ENCODE data around the gene SRSF5. TPM values are rescaled to one million over a fixed set of nuclear protein-coding genes. Genes with fewer than 3 reads are reported as not detected.
"Not testable (repeated sequence)": the region's sequence is repeated elsewhere in the genome, so short reads cannot be mapped to it uniquely, and the experiment has no call there.

The SRSF5 gene
- polyA plus RNA-seq (ENCODE audit: insufficient read length in 4 of 4): 100 to 1,000 TPM; 523 to 618 (median 580) TPM

DNA sequence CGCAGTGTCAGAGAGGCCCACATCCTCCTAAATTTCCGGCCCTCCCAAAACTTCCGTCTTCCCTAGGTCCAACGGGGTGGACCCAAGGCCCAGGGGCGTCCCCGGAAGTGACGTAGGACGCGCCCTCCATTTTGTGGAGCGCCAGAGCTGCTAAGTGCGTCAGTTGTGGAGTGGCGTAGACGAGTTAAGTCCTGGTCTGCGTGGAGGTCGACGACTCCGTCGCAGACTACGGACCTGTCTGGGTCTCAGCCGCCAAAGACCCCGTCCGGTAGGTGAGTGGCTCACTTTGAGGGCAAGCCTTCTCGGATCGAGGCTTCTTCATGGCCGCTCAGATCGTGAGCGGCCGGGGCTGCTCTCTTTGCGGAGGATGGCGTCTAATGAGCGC lies at the start of gene SRSF5:
Gene SRSF5 (plus strand): TSS at position 159 of the 385 bp plus-strand sequence. CDS start 1,015 bp downstream, outside the sequence.
- DNase-seq (ENCODE audit: low read depth in 4 of 4, low spot score in 3 of 4): peak; percentile 95 to 98 (median 96)

DNA sequence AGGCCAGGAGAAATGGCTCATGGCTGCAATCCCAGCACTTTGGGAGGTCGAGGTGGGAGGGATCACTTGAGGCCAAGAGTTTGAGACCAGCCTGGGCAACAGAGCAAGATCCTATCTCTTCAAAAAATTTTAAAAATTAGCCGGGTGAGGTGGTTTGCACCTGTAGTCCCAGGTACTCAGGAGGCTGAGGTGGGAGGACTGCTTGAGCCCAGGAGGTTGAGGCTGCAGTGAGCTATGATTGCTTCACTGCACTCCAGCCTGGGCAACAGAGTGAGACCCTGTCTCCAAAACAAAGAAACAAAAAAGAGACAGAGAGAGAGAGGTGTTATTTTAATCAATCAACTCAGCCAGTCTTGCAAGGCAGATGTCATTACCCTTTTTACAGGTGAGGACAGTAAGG lies 48.3 kb upstream of the SRSF5 start:
- not testable (repeated sequence) for DNase-seq (ENCODE audit: low read depth in 4 of 4, low spot score in 3 of 4)

DNA sequence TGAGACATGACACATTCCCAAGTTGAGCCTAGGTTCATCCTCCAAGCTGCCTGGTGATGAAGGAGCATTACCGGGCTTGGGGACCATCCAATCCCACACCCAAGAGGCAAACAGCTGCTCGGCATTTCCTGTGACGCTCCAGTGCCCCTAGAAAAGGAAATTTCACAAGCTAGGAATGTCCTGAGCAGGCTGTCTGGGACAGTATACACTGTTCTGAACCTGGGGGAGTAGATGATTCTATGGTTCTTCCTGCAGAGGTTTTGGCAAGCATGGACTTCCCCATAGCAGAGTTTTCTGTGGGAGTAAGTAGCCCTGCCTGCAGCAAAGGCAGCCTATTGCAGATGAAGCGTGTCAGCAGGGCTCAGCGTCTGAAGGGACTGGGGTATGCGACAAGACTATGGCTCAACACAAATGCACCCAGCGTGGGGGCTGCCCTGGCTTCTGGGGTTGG lies 47.4 kb upstream of the SRSF5 start:
- no peak for DNase-seq (ENCODE audit: low read depth in 4 of 4, low spot score in 3 of 4)

DNA sequence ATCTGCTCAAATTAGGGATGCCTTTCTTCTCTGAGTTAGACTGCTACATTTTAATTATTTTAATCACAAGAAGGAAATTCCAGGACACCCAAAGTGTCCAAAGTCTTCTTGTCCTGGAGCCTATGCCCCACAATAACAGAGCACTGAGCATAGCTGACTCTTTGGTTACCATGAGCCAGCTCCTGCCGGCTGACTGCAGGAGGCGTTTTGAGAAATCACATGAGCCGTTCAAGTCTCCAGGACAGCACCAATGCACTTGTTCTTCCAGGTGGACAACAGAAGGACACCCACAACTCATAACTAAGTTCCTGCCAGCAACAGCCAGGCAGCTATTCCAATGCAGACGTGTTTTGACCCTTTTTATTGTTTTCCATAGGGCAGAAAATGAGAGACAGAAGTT lies 46.0 kb upstream of the SRSF5 start:
- DNase-seq (ENCODE audit: low read depth in 4 of 4, low spot score in 3 of 4): no peak

DNA sequence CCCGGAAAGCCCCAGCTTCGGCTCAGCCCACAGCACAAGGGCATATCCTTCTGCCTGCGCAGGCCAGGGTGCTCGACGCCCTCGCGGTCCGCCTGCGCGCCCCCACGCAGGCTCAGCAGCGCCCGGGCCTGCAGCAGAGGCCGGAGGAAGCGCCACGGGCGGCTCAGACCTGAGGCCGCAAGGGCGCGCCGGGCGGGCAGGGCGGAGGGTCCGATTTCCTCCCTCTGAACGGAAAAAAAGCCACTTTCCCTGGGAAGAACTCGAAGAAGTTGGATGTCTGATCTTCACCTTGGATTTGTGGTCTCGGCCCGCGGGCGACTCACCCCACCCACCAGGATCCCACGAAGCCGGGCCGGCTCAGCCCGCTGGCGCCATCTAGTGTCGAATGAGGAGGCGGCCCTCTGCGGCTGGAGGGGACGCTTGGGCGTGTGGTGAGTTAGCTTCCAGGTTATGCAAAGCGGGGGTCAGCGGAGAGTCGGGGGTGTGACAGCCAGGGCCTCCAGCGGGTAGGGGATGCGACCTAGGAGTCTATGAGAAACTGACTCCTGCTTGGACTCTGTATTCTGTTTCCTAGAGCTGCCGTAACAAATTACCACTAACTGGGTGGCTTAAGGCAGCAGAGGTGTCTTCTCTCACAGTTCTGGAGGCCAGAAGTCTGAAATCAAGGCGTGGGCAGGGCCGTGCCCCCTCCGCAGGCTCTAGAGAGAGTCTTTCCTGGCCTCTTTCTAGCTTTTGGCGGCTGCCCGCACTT lies 40.0 kb upstream of the SRSF5 start:
- peak in 1 of 4 donors; percentile 68 for DNase-seq (ENCODE audit: low read depth in 4 of 4, low spot score in 3 of 4)

DNA sequence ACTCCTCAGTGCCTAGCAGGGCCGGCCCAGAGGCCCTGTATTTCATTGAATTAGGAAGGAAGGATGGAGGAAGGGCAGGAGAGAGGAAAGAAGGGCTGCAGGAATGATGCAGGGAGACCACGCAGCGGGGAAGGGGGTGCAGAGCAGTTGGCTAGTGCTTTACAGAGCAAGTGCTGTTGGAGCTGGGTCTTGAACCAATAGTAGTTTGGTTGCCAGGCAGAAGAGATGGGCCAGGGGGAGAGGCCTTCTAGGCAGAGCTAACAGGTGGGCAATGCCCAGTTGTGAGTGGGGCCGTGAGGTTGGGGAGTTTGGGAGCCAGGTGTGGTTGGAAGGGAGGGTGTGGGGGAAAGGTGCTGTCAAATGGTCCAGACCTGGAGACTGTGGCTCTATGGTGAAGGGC lies 39.1 kb upstream of the SRSF5 start:
- no peak for DNase-seq (ENCODE audit: low read depth in 4 of 4, low spot score in 3 of 4)

DNA sequence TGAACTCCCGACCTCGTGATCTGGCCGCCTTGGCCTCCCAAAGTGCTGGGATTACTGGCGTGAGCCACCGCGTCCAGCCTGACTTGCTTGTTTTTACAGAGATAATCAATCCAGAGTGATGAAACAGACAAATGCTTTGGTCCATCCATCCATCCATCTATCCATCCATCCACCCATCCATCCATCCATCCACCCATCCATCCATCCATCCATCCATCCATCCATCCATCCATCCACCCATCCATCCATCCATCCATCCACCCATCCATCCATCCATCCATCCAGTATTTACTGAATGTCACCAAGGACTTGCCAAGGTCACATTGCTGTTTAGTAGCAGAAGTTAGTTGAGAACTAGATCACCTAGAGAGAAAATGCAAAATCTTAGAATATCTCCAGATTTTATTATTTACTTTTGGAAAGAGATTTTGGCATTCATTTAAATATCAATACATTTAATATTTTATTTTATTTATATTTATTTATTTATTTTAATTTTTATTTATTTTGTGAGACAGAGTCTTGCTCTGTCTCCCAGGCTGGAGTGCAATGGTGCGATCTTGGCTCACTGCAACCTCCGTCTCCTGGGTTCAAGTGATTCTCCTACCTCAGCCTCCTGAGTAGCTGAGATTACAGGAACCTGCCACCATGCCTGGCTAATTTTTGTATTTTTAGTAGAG lies 34.9 kb upstream of the SRSF5 start:
- DNase-seq (ENCODE audit: low read depth in 4 of 4, low spot score in 3 of 4): not testable (repeated sequence)

DNA sequence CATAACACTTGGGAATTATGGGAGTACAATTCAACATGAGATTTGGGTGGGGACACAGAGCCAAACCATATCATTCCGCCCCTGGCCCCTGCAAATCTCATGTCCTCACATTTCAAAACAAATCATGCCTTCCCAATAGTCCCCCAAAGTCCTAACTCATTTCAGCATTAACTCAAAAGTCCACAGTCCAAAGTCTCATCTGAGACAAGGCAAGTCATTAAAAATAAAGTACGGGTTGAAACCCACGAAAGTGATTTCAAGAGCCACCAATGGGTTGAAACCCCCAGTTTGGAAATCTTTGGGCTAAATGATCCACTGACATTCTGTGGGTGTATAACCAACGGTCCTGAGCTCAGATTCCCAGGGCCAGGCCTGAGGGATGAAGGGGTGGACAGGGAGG lies 30.5 kb upstream of the SRSF5 start:
- DNase-seq (ENCODE audit: low read depth in 4 of 4, low spot score in 3 of 4): not testable (repeated sequence)

DNA sequence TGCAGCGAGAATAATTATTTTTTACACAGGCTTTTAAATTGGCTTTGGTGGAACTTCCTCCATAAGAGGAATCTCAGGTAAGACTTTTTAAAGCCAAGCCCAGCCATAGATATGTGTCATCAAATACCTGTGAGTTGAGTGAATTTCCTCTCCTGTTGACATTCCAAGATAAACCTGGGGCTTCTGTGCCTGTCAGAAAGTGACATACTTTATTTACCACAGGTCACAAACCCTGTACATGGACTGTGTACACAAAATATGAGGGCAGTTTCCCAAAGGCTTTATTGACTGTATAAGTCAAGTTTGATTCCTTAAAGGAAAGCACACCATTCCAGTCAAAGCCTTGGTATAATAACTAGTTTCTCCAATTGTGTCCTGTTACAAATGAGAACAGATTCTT lies 25.9 kb upstream of the SRSF5 start:
- DNase-seq (ENCODE audit: low read depth in 4 of 4, low spot score in 3 of 4): no peak

DNA sequence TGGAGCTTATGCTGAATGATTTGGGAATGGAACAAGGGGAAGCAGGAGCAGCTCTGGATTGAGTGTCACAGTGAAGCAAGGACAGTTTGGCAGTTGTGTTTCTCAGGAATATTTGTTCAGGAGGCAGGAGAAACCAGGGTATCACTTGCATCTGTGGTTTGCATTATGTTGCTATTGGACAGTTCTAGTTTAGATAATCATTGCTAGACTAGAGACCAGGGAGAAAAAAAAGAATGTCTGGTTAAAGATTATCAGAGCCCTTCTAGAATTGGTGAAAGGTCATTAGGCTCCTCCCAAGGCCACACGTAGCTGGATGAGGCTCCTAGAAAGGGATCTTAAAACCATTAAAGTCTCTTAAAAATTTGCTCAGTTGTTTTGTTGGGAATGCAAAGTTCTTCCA lies 17.0 kb upstream of the SRSF5 start:
- DNase-seq (ENCODE audit: low read depth in 4 of 4, low spot score in 3 of 4): peak in 2 of 4 donors; percentile 31 to 35

DNA sequence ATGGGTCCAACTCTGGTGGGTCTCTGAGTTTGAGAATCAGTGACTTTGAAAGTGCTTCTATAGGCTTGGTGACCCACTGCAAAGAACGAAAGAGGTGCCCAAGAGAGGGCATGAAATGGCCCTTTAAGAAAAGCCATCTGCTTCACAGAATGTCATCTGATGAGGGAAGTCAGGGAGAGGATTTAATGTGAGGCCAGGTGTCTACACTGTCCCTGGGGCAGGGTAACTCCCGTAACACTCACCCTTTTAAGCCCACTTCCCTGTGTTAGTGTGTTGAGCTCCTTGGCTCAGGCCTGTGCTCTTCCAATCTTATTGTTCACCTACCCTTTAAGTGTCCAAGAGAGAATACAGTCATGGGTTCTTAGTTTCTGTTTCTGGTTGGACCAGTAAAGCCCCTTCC lies 16.4 kb upstream of the SRSF5 start:
- DNase-seq (ENCODE audit: low read depth in 4 of 4, low spot score in 3 of 4): no peak

DNA sequence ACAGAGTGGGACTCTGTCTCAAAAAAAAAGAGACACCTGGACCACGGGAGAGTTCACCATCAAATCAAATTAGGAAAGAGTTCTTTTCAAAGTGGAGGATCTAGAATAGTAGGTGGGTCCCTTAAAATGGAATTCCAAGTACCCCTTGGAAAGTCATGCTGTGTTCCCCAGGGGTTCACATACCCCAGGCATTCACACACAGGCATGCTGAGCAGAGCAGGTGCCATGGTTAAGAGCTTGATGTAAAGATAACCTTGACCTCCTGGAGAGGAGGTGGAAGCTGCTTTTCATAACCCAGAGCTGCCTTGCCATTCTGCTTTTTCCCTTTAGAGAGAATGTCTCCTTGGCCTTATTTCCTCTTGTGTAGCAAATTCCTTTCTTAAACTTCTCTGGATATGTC lies 14.2 kb upstream of the SRSF5 start:
- DNase-seq (ENCODE audit: low read depth in 4 of 4, low spot score in 3 of 4): no peak

DNA sequence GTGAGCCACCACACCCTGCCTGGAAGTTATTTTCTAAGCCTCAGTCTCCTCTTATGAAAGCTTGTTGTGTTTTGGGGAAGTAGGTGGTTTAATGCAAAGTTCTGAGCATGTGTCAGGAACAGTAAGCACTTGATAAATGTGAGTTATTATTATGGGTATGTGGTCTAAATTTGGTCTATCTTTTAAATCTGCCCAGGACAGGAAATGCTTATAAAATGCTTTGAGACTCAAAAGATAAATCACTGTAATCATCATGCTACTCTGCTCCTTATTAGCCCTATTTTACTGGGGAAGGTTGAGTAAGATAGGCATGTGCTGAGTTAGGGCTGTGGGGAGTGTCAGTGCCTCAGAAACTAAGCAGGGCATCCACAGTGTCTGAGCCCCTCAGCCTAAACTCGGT lies 13.1 kb upstream of the SRSF5 start:
- no peak for DNase-seq (ENCODE audit: low read depth in 4 of 4, low spot score in 3 of 4)

DNA sequence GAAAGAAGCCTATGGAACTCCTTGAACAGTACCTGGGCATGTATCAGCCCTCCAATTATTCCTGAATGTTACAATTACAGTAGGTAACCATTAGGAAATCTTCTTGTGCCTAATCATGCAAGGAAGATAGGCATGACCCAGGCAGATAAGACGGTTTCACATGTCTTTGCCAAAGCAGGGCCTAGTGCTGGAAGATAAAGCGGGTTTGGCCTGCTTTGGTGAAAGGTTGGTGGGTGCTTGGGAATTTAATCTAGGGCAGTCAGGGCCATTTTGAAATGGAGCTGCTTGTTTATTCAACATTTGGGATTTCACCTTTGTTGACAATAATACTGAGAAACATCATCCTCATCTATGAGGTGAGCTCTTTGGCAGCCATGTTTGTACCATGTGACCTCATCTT lies 12.5 kb upstream of the SRSF5 start:
- no peak for DNase-seq (ENCODE audit: low read depth in 4 of 4, low spot score in 3 of 4)

DNA sequence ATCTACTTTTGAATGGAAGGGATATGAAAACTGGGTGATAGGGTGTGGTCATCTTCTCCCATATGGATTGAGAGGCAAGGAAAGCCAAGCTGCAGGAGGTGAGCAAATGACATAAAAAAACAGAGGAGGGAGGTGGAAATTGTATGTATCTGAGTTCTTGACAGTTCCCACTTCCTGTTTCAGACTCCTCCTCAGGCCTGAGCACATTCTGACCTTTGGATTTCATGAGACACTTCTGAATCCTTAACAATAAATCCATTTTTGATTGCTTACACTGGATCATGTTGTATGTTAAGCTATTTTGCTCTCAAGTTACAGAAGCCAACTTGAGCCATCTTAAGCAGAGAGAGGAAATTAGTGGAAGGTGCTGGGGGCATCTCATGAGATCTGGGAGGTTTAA lies 11.6 kb upstream of the SRSF5 start:
- no peak for DNase-seq (ENCODE audit: low read depth in 4 of 4, low spot score in 3 of 4)

DNA sequence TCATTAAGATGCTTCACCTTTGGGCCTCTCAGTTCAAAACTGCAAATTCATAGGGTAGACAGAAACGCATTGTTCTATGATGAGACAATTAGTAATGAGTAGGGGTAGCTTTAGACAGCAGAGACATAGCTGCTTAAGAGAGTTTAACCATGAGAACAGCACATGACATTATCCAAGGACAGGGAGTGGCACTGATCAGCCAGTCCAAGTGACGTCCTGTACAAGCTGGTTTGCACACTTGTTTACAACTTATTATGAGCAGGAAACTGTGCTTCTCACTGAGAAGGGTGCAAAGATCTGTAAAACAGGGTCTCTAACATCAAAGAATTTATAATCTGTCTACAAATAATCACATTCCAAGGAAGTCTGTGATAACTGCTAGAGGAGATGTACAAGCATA lies 11.2 kb upstream of the SRSF5 start:
- DNase-seq (ENCODE audit: low read depth in 4 of 4, low spot score in 3 of 4): no peak

DNA sequence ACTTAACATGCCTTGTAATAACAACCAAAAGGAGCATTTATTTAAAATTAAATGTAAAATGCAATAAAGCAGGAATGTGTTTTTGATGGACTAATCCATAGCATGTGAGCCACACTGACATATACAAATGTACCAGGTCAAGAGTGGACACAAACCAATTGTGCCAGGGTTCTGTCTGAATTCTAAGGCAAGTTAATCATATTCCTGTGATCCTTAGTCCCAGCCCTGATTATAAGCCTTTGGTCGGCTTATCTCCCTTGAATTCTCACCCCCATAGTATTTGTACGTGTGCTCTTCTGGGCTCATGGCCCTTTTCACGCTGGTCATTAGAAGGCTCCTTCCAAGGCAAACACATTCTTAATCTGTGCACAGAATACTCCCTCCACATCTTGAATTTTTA lies 10.6 kb upstream of the SRSF5 start:
- no peak for DNase-seq (ENCODE audit: low read depth in 4 of 4, low spot score in 3 of 4)

DNA sequence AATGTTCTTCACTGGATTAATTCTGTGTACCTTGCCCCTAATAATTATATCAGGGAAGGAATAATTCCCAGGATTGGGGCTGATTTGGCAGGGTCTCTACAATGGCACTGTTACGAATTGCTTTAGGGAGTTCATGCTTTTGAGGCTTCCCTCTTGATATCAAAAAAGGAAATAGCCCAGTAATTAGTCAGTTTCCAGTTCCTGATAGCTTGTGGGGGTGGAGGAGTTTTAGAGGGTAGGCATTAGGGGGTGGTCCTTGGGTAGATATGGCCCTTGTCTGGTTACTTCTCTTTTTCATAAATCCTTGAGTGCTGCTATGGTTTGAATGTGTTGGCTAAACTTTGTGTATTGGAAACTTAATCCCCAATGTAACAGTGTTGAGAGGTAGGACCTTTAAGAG lies 6.1 kb upstream of the SRSF5 start:
- no peak for DNase-seq (ENCODE audit: low read depth in 4 of 4, low spot score in 3 of 4)

DNA sequence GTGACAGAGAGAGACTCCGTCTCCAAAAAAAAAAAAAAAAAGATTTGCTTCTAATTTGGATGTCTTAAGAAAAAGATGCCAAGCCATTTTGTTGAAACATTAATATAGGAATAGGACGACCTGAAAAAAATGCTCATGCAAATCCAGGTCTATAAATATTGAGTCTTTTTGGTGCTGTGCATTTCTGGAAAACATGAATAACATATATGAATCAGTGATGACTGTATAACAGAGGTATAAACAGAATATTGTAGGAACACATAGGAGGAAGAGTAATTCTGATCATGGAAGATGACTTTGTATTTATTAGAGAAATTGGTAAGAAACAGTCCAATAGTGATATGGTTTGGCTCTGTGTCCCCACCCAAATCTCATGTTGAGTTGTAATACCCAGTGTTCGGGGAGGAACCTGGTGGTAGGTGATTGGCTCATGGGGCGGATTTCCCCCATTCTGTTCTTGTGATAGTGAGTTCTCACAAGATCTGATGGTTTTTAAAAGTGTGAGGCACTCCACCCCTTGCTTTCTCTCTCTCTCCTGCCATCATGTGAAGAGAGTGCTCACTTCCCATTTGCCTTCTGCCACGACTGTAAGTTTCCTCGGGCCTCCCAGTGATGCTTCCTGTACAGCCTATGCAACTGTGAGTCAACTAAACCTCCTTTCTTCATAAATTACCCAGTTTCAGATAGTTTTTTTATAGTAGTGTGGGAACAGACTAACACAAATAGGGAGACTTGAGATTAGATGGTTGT lies 3.0 kb upstream of the SRSF5 start:
- DNase-seq (ENCODE audit: low read depth in 4 of 4, low spot score in 3 of 4): no peak

DNA sequence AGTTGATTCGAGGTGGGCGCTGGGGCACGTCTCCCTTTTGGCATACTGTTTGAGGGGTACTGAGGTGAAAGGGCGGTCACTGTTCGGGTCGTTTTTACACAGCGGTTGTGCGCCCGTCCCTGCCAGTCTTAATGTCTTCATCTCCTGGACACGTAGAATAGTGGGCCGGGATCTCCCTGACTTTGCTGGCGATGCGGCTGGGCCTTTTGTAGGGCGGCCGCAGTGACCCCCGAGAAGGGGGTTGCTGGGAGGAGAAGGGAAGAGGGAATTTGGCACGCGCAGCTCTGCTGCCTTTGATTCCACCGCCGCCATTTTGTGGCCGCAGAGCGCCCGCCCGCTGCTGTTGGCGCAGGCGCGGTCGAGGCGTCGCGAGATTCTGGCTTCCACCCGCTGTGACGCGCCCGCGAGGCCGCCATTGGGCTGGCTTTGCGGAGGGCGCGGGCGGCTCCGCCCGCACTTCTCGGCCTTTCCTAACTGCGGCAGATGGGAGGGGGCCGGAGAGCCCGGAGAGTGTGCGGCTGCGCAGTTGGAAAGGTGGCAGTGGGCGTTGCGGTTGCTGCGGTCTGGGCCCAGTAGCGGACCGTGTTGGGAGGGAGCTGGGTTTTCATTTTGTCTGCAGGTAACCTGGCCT lies 542 bp downstream of the SRSF5 start:
- DNase-seq (ENCODE audit: low read depth in 4 of 4, low spot score in 3 of 4): peak; percentile 87 to 91 (median 89)

DNA sequence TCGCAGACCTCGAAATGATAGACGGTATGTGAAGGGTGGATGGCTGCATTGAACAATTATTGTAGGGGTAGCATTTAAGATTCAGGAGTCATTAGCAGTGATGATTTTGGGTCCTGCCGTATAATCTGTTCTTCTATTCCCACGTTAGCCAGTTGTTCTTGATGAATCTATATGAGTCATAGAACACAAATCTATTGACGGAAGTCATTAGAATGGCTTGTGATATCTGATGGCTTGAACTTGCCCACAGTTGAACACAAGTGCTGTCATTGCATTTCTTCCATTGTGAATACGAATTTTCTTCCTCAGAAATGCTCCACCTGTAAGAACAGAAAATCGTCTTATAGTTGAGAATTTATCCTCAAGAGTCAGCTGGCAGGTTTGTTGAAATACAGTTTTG lies 1.9 kb downstream of the SRSF5 start:
- DNase-seq (ENCODE audit: low read depth in 4 of 4, low spot score in 3 of 4): no peak
